ENCODE measurements around the gene UROS.

The UROS gene

DNA sequence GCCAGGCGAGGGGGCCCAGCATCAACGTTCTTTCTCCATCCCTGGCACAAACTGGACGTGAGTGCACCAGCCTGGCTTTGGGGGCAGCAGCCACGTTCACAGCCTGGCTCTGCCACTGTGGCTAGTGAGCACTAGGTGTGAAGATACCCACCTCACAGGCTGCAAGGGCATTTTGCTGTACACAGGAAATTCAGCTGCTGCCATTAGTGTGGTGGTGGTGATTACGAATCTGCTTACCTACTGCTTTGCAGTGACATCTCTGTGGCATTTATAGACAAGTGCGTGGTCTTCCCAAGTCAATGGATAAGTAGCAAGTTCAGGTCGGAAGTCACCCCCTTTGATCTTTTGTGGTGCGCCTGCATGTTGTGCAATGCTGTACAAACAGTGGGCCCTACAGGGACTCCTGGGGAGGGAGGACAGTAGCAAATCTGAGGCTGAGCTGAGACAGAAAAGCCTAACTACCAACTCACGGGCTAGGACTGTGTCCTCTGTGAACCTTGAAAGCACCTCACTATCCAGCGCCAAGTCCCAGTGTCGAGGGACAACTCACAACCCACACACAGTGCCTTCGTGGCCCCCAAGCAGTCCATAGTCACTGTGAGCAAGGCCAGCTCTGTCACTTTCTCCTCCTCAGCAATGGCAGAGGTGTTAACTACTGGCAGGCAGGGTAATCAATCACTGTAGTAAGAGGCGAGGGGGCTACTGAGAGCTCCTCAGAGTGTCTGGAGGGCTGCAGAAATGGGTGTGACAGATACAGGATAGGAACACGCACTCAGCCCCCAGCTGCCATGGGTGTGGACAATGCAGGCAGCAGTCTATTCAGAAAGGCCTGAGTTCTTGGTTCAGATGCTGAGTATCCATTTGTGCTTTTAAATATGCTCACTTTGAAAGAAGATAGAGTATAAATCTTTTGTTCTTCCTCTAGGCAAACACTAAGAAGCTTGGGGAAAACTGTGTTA, 30.4 kb downstream of the UROS start:
- no peak for DNase-seq (ENCODE audit: low read depth in 1 of 2, low spot score in 1 of 2)

DNA sequence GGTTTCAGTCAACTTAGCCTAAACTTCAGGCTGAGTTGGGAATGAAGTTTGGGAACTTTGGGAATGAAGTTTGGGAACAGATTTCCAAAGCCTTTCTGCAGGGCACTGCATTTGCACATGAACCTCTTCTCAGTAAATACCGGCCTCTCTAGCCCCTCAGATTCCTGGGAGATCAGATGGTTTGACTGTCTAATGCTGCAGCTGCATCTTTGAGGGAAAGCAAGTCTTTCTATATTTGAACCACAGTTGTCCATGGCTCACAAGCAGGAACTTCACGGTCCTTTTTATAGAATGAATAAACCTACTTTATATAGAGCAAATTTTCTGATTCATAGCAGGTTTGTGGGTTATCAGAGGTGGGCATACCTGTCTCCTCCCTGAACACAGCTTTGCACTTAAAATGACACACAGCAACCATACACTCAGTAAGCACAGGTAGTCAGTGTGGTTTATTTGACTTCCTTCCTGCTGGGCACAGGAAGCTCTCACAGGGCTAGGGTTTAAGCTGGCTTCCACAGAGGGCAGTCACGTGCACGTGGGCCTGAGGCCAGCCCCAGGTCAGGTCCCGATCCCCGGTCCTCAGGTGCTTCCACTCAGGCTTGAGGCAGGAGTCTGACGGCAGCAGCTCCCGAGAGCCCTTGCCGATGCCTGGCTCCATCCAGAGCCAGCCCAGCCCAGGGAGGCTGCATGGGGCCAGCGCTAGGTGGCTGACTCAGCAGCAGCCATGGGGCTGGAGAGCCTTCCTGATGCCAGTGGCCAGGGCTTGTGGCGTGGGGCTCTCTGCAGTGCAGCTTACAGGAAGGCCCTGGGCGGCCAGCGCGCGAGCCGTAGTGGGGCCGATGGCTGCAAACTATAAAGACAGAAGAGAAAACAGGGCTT, 34.7 kb downstream of the UROS start:
- DNase-seq (ENCODE audit: low read depth in 1 of 2, low spot score in 1 of 2) = no peak

- no peak for DNase-seq (ENCODE audit: low read depth in 1 of 2, low spot score in 1 of 2)
These were observed 37.3 kb downstream of the UROS start for GRCh38 chr10:125785791-125786190.

DNA sequence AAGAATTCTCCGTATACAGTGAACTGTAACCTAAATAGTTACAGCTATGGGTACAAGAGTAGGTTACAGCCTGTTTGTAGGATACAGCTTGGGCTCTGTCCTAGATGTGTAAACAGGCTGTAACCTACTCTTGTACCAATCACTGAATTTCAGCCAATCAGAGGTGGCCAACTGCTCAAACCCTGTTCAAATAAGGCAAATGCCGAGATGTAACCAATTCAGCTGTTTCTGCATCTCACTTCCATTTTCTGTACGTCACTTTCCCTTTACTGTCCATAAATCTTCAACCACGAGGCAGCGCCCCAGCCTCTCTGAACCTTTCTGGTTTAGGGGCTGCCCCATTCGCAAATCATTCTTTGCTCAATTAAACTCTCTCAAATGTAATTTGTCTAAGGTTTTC, 39.1 kb downstream of the UROS start:
- no peak for DNase-seq (ENCODE audit: low read depth in 1 of 2, low spot score in 1 of 2)

DNA sequence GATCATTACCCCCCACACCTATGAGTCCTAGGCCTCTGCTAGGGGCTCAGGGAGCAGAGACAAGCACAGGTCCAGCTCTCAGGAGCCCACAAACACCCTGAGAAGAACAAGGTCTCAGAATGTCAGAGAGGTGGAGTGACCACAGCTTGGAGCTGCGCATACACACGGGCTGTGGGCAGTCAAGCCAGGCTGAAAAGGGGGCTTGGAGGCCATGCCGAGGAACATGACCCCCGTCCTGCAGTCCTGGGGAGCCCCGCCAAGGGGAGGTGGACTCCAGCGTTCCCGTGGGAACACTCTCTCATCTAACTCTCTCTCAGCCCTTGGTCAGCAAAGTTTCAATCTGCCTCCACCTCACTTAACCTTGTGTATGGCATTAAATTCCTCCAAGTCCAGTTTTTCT, 39.6 kb downstream of the UROS start:
- DNase-seq (ENCODE audit: low read depth in 1 of 2, low spot score in 1 of 2) = no peak

DNA sequence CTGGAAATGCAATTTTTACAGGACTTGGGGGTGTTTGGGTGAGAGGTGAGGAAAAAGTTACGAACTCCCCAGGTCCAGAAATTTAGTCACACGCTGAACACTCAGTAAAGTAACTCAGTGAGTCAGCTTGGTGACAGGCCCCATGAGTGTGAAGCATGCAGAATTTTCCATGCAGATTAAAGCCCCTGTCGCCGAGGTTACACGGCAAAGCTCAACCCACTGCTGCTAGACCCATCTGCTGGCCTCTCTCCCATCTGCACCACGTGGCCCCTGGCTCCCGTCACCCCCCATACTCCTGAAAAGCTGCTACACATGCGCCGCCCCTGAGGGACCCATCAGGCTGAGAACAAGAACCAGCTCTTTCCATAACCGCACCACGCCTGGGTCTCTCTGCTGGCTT, 40.4 kb downstream of the UROS start:
- DNase-seq (ENCODE audit: low read depth in 1 of 2, low spot score in 1 of 2) = no peak

DNA sequence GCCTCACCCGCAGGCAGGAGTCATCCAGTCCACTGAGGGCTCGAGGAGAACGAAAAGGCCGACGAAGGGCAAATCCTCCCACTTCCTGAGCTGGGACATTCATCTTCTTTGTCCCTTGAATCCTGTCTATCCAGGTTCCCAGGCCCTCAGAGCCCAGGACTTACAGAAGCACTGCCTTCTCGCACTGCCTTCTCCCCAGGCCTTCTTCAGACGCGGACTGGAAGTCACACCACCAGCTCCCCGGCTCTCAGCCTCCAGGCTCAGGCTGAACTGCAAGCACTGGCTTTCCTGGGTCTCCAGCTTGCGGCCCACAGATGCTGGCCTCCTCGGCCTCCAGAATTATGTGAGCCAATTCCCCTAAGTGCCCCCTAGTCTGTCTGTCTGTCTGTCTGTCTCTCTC, 41.0 kb downstream of the UROS start:
- DNase-seq (ENCODE audit: low read depth in 1 of 2, low spot score in 1 of 2) = no peak

DNA sequence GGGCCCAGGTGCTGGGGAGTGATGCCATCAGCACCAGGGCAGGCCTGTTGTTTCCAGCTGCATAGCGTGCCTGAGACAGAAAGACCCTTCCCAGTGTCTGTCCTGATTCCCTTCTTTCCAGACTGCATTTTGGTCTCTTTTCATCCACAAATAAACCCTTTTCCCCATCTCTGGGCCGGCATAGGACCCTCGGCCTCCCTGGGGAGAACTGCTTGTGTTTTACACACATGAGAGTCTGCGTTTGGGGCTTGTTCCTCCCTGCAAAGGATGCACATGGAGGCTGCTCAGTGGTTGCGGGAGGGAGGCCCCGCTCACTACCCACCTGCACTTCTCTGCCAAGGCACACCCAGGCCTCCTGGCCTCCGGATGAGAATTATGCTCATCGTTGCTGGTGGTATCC, 41.7 kb downstream of the UROS start:
- no peak for DNase-seq (ENCODE audit: low read depth in 1 of 2, low spot score in 1 of 2)

DNA sequence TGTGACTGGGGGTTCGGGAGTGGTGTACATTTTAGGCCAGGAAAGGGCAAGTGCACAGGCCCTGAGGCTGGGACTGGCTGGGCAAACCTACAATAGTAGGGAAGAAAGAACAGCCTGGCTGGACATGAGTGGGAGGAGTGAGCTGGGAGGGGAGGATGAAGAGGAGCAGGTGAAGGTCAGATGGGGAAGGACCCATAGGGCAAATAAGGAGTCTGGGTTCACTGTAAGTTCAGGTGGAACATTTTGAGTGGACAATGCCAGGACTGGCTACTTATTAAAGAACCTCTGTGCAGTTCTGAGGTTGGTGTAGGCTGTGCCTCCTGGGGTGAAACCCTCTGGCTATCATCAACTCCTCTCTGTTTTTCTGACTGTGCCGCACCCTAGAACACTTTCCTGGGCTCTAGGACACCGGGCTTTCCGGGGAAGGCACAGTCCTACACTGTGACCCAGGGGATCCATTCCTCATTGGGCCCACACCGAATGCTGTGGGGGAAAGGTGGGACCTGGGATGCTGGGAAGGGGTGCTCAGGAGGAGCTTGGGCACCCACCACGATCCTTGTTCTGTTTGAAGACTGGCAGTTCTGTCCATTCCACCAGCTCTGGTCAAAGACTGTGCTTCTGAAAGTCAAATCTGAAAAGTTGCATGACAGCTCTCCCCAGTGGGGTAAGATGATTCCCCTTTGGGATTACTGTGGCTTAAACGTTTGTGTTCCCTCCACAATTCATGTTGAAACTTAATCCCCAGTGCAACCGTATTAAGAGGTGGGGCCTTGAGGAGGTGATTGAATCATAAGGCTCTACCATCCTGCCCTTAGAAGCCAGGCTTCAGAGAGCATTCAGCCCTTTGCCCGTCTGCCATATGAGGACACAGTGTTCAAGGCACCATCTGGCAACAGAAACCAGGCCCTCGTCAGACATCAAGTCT, 43.4 kb downstream of the UROS start:
- no peak for DNase-seq (ENCODE audit: low read depth in 1 of 2, low spot score in 1 of 2)

DNA sequence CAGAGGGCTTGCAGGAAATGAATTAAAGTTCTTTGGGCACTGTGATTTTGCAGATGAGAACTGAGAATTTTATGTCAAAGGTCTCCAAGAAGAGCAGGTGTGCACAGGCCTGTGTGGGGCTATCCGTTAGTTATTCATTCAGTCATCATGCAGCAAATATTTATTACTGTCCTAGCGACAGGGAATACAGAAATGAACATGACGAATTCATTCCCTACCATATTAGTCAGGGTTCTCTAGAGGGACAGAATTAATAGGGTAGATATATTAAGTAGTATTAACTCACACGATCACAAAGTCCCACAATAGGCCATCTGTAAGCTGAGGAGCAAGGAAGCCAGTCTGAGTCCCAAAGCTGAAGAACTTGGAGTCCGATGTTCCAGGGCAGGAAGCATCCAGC, 44.5 kb downstream of the UROS start:
- DNase-seq (ENCODE audit: low read depth in 1 of 2, low spot score in 1 of 2) = no peak

- no peak for DNase-seq (ENCODE audit: low read depth in 1 of 2, low spot score in 1 of 2)
These were observed 45.3 kb downstream of the UROS start for GRCh38 chr10:125777806-125778205.

- DNase-seq (ENCODE audit: low read depth in 1 of 2, low spot score in 1 of 2) = no peak
These were observed 47.5 kb downstream of the UROS start, which contains the start of gene MMP21 for GRCh38 chr10:125775491-125776106. TSS of gene MMP21 (minus strand) at chr10:125775821. CDS start at chr10:125775821, 0 bp downstream.

DNA sequence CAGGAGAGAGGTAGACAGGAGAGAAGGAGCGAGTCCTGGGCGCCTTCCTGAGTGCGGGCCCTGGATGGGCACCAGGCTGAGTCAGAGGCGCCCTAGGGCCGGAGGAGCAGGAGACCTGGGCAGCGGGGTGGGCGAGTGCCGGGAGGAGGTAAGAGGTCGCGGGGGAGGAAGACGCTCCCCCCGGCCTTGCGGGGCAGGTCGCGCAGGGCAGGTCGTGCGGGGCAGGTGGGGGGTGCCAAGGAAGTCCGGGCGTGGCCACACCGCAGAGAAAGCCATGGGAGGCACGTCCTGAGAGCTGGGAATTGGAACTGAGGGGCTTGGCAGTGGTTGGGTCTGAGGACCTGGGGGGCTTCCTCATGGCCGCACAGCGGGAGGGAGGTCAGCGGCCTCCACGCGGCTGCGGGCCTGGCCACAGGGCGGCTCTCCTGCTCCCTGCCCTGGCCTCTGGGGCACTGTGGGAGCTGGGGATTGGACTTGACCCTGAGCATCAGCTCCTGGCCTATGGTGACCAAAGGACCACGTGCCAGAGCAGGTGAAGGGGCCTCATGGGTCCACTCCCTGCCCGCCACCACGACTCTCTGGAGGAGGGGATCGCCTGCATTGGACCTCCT, 48.4 kb downstream of the UROS start:
- DNase-seq (ENCODE audit: low read depth in 1 of 2, low spot score in 1 of 2) = no peak

DNA sequence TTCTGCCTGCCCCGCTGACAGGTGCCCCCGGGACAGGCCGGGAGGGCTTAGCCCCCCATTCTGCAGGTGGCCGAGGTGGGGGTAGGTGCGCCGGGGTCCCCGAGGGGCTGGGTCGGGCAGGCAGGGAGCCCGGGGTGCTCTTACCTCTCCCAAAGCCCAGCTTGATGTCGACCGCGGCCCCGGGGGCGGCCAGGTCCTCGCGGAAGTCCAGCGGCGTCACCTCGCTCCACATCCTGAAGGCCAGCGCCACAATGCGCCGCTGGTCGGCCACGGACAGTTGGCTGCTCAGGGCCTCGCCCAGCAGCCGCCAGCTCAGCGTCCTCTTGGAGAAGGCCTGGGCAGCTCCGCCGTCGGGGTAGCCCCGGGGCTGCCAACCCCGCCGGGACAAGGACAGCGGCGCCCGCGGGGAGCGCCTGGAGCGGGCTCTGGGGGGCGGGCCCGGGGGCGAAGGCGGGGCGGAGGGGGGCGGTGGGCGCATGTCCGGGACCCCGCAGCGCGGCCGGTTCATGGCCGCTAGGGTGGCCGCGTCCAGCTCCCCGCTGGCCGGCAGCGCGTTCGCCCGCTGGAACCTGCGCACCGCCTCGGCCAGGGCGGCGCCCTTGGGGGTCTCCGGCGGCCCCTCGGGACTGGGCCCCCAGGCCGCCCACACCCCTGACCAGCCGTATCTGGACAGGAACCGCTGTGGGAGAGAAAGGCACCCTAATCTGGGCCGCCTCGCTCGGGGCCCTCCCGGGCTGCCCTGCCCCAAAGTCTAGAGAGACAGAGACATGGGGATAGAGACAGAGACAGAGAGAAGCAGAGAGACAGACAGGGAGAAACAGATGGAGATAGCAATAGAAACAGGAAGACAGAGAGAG, 49.1 kb downstream of the UROS start:
- DNase-seq (ENCODE audit: low read depth in 1 of 2, low spot score in 1 of 2) = no peak

GRCh38 chr10:125772864-125773180, 50.2 kb downstream of the UROS start:
- no peak for DNase-seq (ENCODE audit: low read depth in 1 of 2, low spot score in 1 of 2)

GRCh38 chr10:125772112-125772863, 50.8 kb downstream of the UROS start:
- DNase-seq (ENCODE audit: low read depth in 1 of 2, low spot score in 1 of 2) = no peak

DNA sequence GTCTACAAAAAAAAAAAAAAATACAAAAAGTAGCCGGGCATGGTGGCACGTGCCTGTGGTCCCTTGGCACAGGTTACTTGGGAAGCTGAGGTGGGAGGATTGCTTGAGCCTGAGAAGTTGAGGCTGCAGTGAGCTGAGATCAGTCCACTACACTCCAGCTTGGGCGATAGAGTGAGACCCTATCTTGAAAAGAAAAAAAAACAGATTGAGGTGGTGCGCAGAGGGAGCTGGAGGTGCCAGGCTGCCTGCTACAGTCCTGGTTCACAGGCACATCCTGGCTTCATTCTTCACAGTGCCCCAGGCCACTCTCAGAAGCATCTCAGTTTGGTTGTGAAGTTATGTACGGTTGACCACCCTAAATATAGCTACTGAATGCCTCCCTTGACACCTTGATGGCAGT, 52.2 kb downstream of the UROS start:
- no peak for DNase-seq (ENCODE audit: low read depth in 1 of 2, low spot score in 1 of 2)

- no peak for DNase-seq (ENCODE audit: low read depth in 1 of 2, low spot score in 1 of 2)
These were observed 53.9 kb downstream of the UROS start for GRCh38 chr10:125769175-125769574.
